ENCODE data around the gene LYPD4.

- TF ChIP-seq CTCF (IDR thresholded peaks at IDR 0.05) (no peak), POLR2A (IDR thresholded peaks at IDR 0.05) (no peak)
These were observed 46.5 kb upstream of the LYPD4 start for GRCh38 chr19:41890936-41891335.

Data from adrenal gland (tissue), 5 donors.